Mesendoderm (in vitro differentiated cells): Measurements from ENCODE around the gene TUBB2A.
"Not testable (repeated sequence)": the region's sequence is repeated elsewhere in the genome, so short reads cannot be mapped to it uniquely, and the experiment has no call there.

ENCODE experiments used
- DNase-seq: peaks from one replicate; pipeline ENCODE4 v3.0.0; 2013
- H2AK5ac ChIP-seq: 2 replicates; pipeline ENCODE4 v1.6.1; 2013; ENCODE audit warnings: low read length, inconsistent platforms
- H2BK120ac ChIP-seq: 2 replicates; pipeline ENCODE4 v1.6.1; 2013; ENCODE audit warnings: low read depth, mild to moderate bottlenecking, low read length, moderate library complexity, mixed read lengths
- H2BK15ac ChIP-seq: replicated peaks from 2 replicates; pipeline ENCODE4 v1.6.1; 2013; ENCODE audit warnings: low read depth, mild to moderate bottlenecking, moderate library complexity
- H2BK5ac ChIP-seq: 2 replicates; pipeline ENCODE4 v1.6.1; 2013; ENCODE audit warnings: low read length, inconsistent platforms
- H3K18ac ChIP-seq: 2 replicates; pipeline ENCODE4 v1.6.1; 2013; ENCODE audit warnings: mild to moderate bottlenecking, low read length, mixed read lengths
- H3K23ac ChIP-seq: one replicate; pipeline ENCODE4 v1.6.1; 2013; ENCODE audit warnings: low read length
- H3K27ac ChIP-seq: 2 replicates; pipeline ENCODE4 v1.5.1; 2013; ENCODE audit warnings: low read depth, mild to moderate bottlenecking, inconsistent platforms, low read length, moderate library complexity
- H3K27me3 ChIP-seq: 2 replicates; pipeline ENCODE4 v1.6.1; 2013; ENCODE audit warnings: low read length, control low read depth, mild to moderate bottlenecking, inconsistent platforms; ENCODE audit not compliant: insufficient read depth, poor library complexity
- H3K36me3 ChIP-seq: 2 replicates; pipeline ENCODE4 v1.6.1; 2013; ENCODE audit warnings: low read length, inconsistent platforms; ENCODE audit not compliant: control insufficient read depth, insufficient read depth
- H3K4ac ChIP-seq: one replicate; pipeline ENCODE4 v1.6.1; 2013; ENCODE audit warnings: low read depth, mild to moderate bottlenecking, low read length, moderate library complexity
- H3K4me1 ChIP-seq: 2 replicates; pipeline ENCODE4 v1.6.1; 2013; ENCODE audit warnings: low read depth, low read length, inconsistent platforms; ENCODE audit not compliant: control insufficient read depth
- H3K4me2 ChIP-seq: 2 replicates; pipeline ENCODE4 v1.6.1; 2013; ENCODE audit warnings: low read length
- H3K4me3 ChIP-seq: 2 replicates; pipeline ENCODE4 v1.5.1; 2013; ENCODE audit warnings: mild to moderate bottlenecking, low read length
- H3K56ac ChIP-seq: one replicate; pipeline ENCODE4 v1.6.1; 2013; ENCODE audit warnings: low read length
- H3K79me1 ChIP-seq: 2 replicates; pipeline ENCODE4 v1.6.1; 2013; ENCODE audit warnings: low read length, inconsistent platforms
- H3K79me2 ChIP-seq: 2 replicates; pipeline ENCODE4 v1.6.1; 2013; ENCODE audit warnings: mild to moderate bottlenecking, low read length; ENCODE audit not compliant: control insufficient read depth, insufficient read depth
- H3K9ac ChIP-seq: 2 replicates; pipeline ENCODE4 v1.6.1; 2013; ENCODE audit warnings: low read length, inconsistent platforms
- H4K5ac ChIP-seq: one replicate; pipeline ENCODE4 v1.6.1; 2013; ENCODE audit warnings: low read length
- H4K8ac ChIP-seq: one replicate; pipeline ENCODE4 v1.6.1; 2013; ENCODE audit warnings: low read depth, mild to moderate bottlenecking, control low read depth, low read length, moderate library complexity
- WGBS: extraction: QIAGEN DNeasy Blood & Tissue Kit; methylation state at CpG from one replicate; pipeline ENCODE4 v1.1.7; 2013; ENCODE audit warnings: low lambda C conversion rate, missing lambda C conversion rate; ENCODE audit not compliant: insufficient coverage; ENCODE audit errors: extremely low coverage; 5-methylcytosine and 5-hydroxymethylcytosine counted together

TUBB2A gene

DNA sequence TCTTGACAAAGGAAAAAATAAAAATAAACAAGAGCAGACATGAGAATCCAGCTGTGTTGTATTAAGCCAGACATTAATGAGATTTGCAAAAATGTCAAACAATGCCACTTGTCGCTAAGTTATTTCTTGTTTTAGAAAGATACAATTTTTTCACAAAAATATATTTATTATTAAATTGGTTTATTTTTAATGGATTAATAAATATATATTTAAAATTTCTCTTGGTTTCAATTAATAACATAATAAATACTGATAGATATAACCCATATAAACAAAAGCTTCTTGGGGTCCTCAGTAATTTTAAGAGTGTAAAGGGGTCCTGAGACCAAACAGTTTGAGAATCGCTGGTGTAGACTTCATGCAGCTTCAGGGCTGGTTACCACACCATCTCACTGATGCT is 44.0 kb upstream of the TUBB2A start:
- Histone ChIP-seq H3K79me2 (no peaks in the 10 kb centered on the region), H3K79me1 (no peaks in the 10 kb centered on the region), H3K4me2 (no peak overlapping the region), H3K4me3 (no peak overlapping the region), H4K5ac (no peak overlapping the region), H3K27ac (no peak overlapping the region), H2BK5ac (no peak overlapping the region), H3K56ac (no peak overlapping the region), H3K18ac (no peak overlapping the region), H3K23ac (no peak overlapping the region), H2BK120ac (no peak overlapping the region), H3K9ac (no peak overlapping the region), H3K36me3 (no peaks in the 10 kb centered on the region), H3K4me1 (no peaks in the 10 kb centered on the region), H2AK5ac (no peak overlapping the region), H3K27me3 (no peaks in the 10 kb centered on the region), H4K8ac (no peak overlapping the region), H2BK15ac (no peak overlapping the region), H3K4ac (no peak overlapping the region)
- WGBS, result no CpG with 5 or more reads among the region's 2 CpGs
- DNase-seq, result no peak

DNA sequence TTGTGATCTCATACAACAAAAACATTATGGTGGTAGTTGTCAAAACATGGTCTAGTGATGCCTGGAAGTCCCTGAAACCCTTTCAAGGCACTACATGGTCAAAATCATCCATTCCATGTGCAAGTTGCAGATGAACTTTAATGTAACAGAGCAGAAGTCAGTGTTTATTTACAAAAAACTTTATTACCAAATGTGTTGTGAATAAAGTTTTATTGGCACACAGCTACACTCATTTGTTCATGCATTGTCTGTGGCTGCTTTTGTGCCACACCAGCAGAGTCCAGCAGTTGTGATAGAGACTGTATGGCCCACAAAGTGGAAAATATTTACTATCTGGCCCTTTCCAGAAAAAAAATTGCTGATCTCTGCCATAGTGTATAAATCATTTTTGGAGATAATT is 43.3 kb upstream of the TUBB2A start:
- H3K4me1 ChIP-seq, result peaks cover 1% of the 10 kb centered on the region
- H3K18ac ChIP-seq, result no peak overlapping the region
- H2BK5ac ChIP-seq, result no peak overlapping the region
- no peak overlapping the region for H3K56ac ChIP-seq
- H2AK5ac ChIP-seq, result no peak overlapping the region
- no peak overlapping the region for H4K8ac ChIP-seq
- H3K27me3 ChIP-seq, result no peaks in the 10 kb centered on the region
- no peak for DNase-seq
- no peak overlapping the region for H2BK15ac ChIP-seq
- no peak overlapping the region for H2BK120ac ChIP-seq
- H3K23ac ChIP-seq, result no peak overlapping the region
- no peak overlapping the region for H3K4me2 ChIP-seq
- no peak overlapping the region for H3K4me3 ChIP-seq
- no peak overlapping the region for H3K4ac ChIP-seq
- no peak overlapping the region for H4K5ac ChIP-seq
- no peak overlapping the region for H3K9ac ChIP-seq
- H3K36me3 ChIP-seq, result no peaks in the 10 kb centered on the region
- no peaks in the 10 kb centered on the region for H3K79me1 ChIP-seq
- H3K27ac ChIP-seq, result no peak overlapping the region
- no peaks in the 10 kb centered on the region for H3K79me2 ChIP-seq

DNA sequence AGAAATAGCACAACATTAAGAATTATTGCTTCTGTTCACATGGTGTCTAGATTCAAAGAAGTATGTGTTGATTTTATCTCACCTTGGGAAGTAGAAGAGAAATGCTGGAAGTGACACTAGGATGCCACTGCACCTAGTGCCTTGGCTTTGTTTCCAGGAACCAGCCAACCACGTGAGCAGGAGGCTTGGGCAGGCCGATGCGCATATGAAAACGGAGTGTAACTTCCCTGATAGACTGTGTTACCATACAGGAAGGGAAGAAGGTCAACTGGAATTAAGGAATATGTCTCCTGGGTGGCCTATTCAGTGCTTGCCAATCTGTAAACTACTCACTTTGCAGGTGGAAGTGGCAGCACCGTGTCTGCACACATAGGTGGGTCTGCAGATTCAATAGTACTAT is 42.0 kb upstream of the TUBB2A start:
- Histone ChIP-seq H3K4me1 (peaks cover 8% of the 10 kb centered on the region), H3K23ac (no peak overlapping the region), H2AK5ac (peak overlapping the region; percentile 45), H3K18ac (no peak overlapping the region), H3K4me2 (no peak overlapping the region), H3K79me1 (no peaks in the 10 kb centered on the region), H3K9ac (no peak overlapping the region), H4K8ac (no peak overlapping the region), H3K27me3 (no peaks in the 10 kb centered on the region), H2BK5ac (no peak overlapping the region), H3K36me3 (no peaks in the 10 kb centered on the region), H2BK15ac (no peak overlapping the region), H3K79me2 (no peaks in the 10 kb centered on the region), H4K5ac (no peak overlapping the region), H3K4ac (no peak overlapping the region), H3K4me3 (no peak overlapping the region), H3K56ac (no peak overlapping the region), H3K27ac (no peak overlapping the region), H2BK120ac (no peak overlapping the region)
- WGBS, result no CpG with 5 or more reads among the region's 5 CpGs
- DNase-seq, result no peak

DNA sequence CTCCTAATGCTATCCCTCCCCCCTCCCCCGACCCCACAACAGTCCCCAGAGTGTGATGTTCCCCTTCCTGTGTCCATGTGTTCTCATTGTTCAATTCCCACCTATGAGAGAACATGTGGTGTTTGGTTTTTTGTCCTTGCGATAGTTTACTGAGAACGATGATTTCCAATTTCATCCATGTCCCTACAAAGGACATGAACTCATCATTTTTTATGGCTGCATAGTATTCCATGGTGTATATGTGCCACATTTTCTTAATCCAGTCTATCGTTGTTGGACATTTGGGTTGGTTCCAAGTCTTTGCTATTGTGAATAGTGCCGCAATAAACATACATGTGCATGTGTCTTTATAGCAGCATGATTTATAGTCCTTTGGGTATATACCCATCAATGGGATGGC is 40.4 kb upstream of the TUBB2A start:
- not testable (repeated sequence) for H2AK5ac ChIP-seq, H3K4me2 ChIP-seq

DNA sequence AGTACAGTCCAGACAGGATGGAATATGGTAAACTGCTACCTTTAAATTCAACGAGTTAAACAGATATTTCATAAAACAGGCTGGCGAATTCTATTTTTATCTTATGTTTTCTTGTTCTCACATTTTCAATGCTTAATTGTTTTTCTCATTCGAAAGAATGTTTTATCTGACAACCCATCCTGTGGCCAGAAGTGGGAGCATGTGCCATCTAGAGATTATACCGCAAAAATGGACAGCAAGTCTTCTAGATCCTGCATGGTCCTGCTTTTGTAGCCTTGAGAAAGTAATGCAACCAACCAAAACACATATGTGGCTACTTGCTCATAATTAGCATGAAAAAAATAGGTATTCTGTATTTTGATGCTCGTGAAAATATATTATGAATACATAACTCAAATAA is 39.4 kb upstream of the TUBB2A start:
- no peak for DNase-seq
- no CpG with 5 or more reads among the region's 5 CpGs for WGBS
- no peak overlapping the region for H3K27ac ChIP-seq

More for the DNA sequence above, 40.4 kb upstream of the TUBB2A start:
- H2BK15ac ChIP-seq, H3K27ac ChIP-seq, H3K36me3 ChIP-seq, H2BK5ac ChIP-seq, H3K18ac ChIP-seq, H3K27me3 ChIP-seq, H3K23ac ChIP-seq, H3K56ac ChIP-seq, H3K9ac ChIP-seq, H4K5ac ChIP-seq, H3K4ac ChIP-seq, H3K4me1 ChIP-seq, H2BK120ac ChIP-seq, DNase-seq, H3K79me1 ChIP-seq, H3K79me2 ChIP-seq, H3K4me3 ChIP-seq, H4K8ac ChIP-seq: not testable (repeated sequence)
- no CpG with 5 or more reads among the region's 5 CpGs for WGBS

DNA sequence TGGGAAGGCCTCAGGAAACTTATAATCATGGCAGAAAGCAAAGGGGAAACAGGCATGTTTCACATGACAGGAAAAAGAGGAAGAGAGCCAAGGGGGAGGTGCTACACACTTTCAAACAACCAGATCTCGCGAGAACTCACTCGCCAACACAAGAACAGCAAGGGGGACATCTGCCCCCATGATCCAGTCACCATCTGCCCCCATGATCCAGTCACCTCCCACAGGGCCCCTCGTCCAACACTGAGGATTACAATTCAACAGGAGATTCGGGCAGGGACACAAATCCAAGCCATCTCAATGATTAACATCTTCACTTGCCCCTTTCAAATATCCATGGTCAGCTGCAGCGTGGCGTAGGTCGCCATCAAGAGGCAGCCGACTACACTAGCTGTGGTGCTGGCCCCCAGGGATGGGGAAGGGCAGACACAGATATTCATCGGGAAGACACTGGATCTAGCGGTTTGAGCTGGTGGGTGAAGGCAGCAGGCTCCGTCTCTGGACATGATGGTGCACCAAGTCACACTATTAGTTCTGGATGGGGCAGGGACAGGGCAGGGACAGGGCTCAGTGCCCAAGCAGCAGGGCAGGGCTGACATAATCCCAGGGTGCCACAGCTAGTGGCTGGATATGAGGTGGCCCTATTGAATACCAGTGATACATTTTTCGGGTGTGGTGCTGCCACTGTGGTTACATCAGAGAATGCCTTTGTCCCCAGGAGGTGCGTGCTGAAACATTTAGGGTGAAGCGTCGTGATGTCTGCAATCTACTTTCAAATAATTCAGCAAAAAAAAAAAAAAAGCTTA is 38.6 kb upstream of the TUBB2A start:
- H3K79me1 ChIP-seq, result no peaks in the 10 kb centered on the region
- peak; percentile 86 for DNase-seq
- no peak overlapping the region for H2BK15ac ChIP-seq

More for the DNA sequence above, 39.4 kb upstream of the TUBB2A start:
- H3K79me2 ChIP-seq, result no peaks in the 10 kb centered on the region
- no peak overlapping the region for H2BK5ac ChIP-seq
- H2BK120ac ChIP-seq, result no peak overlapping the region
- no peaks in the 10 kb centered on the region for H3K27me3 ChIP-seq
- no peaks in the 10 kb centered on the region for H3K36me3 ChIP-seq
- no peak overlapping the region for H4K8ac ChIP-seq
- H3K79me1 ChIP-seq, result no peaks in the 10 kb centered on the region
- H3K4me3 ChIP-seq, result no peak overlapping the region
- H2BK15ac ChIP-seq, result no peak overlapping the region
- no peak overlapping the region for H2AK5ac ChIP-seq
- no peak overlapping the region for H3K18ac ChIP-seq
- H3K56ac ChIP-seq, result no peak overlapping the region
- H3K23ac ChIP-seq, result no peak overlapping the region
- H3K9ac ChIP-seq, result no peak overlapping the region
- H3K4me1 ChIP-seq, result peaks cover 10% of the 10 kb centered on the region
- H3K4me2 ChIP-seq, result no peak overlapping the region
- no peak overlapping the region for H3K4ac ChIP-seq
- no peak overlapping the region for H4K5ac ChIP-seq

More for the DNA sequence above, 38.6 kb upstream of the TUBB2A start:
- Histone ChIP-seq H4K5ac (no peak overlapping the region), H3K56ac (peak overlapping the region; percentile 85), H3K36me3 (no peaks in the 10 kb centered on the region), H3K18ac (no peak overlapping the region), H3K4me2 (no peak overlapping the region), H3K23ac (no peak overlapping the region), H3K4me1 (peaks cover 10% of the 10 kb centered on the region), H4K8ac (no peak overlapping the region), H3K9ac (peak overlapping the region; percentile 48), H3K27me3 (no peaks in the 10 kb centered on the region), H3K4me3 (no peak overlapping the region), H3K4ac (no peak overlapping the region), H3K79me2 (no peaks in the 10 kb centered on the region), H2BK5ac (peak overlapping the region; percentile 51), H2AK5ac (peak overlapping the region; percentile 15), H3K27ac (no peak overlapping the region), H2BK120ac (no peak overlapping the region)
- no CpG with 5 or more reads among the region's 16 CpGs for WGBS
